ENCODE results near the gene MAD2L1.

The MAD2L1 gene

DNA sequence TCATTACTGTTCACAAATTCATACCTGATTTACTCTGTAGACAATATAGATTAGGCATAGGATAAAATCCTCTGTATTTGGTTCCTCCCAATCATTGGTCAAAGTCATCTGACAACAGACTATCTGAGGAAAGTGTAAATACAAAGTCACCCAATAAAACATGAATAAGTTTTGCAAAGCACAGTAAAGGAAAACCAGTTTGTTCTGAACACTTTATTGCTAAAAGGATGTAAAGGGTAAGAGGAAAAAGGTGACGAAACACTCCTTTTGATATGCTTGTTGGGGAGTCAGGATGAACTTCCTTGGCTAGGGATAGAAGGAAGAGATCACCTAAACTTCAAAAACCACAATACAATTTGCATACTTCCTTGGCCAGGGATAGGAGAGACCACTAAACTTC, 10.9 kb downstream of the MAD2L1 start:
- TF ChIP-seq POLR2A (IDR thresholded peaks at IDR 0.05; ENCODE audit: low read depth, low read length) (no peak), POLR2AphosphoS5 (IDR thresholded peaks at IDR 0.05; ENCODE audit: low read depth, low read length) (no peak), TAF1 (IDR thresholded peaks at IDR 0.05; ENCODE audit: borderline replicate concordance, low read depth, low read length) (no peak)
- no peak for DNase-seq (ENCODE audit: insufficient read length)
- no peak for FAIRE-seq

DNA sequence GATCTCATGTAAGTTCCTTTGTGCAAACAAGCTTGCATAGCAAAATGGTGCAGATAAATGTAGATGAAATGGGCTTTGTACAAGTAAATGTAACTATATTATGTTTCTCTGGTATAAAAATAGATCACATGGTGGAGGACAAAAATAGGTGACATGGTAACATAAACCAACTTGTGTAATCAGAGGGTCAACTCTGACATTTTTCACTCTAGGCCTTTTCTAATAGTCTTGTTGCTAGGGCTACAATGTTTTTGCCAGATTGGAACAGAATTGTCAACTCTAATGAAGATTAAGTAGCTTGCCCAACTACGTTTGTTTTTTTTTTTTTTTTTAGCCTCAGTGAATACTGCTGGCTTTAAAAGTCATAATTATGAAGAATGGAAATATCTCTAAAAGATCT, 11.5 kb downstream of the MAD2L1 start:
- no peak for FAIRE-seq
- no peak for TF ChIP-seq TAF1 (IDR thresholded peaks at IDR 0.05; ENCODE audit: borderline replicate concordance, low read depth, low read length)
- no peak for TF ChIP-seq POLR2A (IDR thresholded peaks at IDR 0.05; ENCODE audit: low read depth, low read length)
- TF ChIP-seq POLR2AphosphoS5 (IDR thresholded peaks at IDR 0.05; ENCODE audit: low read depth, low read length) = no peak
- DNase-seq (ENCODE audit: insufficient read length) = no peak

DNA sequence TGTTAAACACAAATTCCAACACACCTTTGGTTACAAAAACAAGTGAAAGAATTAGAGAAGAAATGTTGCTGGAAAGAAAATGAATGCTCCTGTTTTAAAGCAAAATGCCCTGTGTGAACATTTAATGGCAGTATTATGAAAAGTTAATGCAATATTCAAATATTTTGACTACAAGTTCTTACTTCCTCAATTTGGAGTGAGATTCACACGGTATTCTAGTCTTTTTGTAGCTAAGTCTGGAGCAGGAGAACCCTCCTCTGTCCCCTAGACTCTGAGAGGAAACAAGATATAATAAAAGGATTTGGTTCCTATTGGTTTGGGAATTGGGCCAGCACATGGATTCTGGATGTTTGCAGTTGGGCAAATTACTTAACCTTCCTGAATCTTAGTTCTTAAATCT, 12.7 kb downstream of the MAD2L1 start:
- DNase-seq (ENCODE audit: insufficient read length) = no peak

DNA sequence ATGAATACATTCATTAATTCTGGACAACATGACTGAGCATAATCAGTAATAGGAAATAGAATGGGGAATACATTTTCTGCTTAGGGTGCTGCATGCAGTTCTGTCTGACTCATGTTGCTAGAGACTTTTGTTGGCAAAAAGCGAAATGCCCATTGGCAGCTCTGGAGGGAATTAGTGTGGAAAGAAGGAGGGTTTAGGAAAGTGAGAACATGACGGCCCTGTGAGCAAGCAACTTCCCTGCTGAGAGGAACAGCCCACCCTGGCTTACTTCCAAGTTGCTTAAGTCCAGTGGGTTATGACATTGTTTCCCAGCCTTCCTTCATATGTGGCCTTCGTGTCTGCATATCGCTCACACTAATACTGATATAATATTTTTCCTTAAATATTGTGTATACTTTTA, 13.8 kb downstream of the MAD2L1 start:
- no peak for DNase-seq (ENCODE audit: insufficient read length)

More for the DNA sequence above, 12.7 kb downstream of the MAD2L1 start:
- TF ChIP-seq POLR2A (IDR thresholded peaks at IDR 0.05; ENCODE audit: low read depth, low read length) (no peak), POLR2AphosphoS5 (IDR thresholded peaks at IDR 0.05; ENCODE audit: low read depth, low read length) (no peak), TAF1 (IDR thresholded peaks at IDR 0.05; ENCODE audit: borderline replicate concordance, low read depth, low read length) (no peak)
- FAIRE-seq = peak; percentile 66

DNA sequence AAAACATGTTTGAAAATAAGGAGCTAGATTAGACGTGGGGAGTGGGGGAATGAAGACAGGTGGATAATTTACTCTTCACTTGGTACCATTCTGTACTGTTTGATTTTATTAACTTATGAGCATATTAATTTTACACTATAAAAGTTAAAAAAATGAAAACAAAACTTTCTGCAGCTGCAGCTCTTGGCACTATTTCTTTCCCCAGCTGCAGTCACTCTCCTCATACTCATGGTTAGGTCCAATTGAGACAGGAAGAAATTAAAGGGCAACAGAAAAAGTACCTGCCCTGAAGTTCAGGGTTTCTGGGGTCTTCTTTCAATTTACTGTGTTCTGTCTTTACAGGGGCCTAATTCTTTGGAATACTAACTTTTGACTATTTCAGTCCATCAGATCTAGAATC, 15.4 kb downstream of the MAD2L1 start:
- DNase-seq (ENCODE audit: insufficient read length) (no peak), FAIRE-seq (no peak)
- TF ChIP-seq POLR2AphosphoS5 (IDR thresholded peaks at IDR 0.05; ENCODE audit: low read depth, low read length) (no peak), POLR2A (IDR thresholded peaks at IDR 0.05; ENCODE audit: low read depth, low read length) (no peak), TAF1 (IDR thresholded peaks at IDR 0.05; ENCODE audit: borderline replicate concordance, low read depth, low read length) (no peak)

More for the DNA sequence above, 13.8 kb downstream of the MAD2L1 start:
- no peak for FAIRE-seq
- no peak for TF ChIP-seq POLR2AphosphoS5 (IDR thresholded peaks at IDR 0.05; ENCODE audit: low read depth, low read length)
- no peak for TF ChIP-seq TAF1 (IDR thresholded peaks at IDR 0.05; ENCODE audit: borderline replicate concordance, low read depth, low read length)
- no peak for TF ChIP-seq POLR2A (IDR thresholded peaks at IDR 0.05; ENCODE audit: low read depth, low read length)

DNA sequence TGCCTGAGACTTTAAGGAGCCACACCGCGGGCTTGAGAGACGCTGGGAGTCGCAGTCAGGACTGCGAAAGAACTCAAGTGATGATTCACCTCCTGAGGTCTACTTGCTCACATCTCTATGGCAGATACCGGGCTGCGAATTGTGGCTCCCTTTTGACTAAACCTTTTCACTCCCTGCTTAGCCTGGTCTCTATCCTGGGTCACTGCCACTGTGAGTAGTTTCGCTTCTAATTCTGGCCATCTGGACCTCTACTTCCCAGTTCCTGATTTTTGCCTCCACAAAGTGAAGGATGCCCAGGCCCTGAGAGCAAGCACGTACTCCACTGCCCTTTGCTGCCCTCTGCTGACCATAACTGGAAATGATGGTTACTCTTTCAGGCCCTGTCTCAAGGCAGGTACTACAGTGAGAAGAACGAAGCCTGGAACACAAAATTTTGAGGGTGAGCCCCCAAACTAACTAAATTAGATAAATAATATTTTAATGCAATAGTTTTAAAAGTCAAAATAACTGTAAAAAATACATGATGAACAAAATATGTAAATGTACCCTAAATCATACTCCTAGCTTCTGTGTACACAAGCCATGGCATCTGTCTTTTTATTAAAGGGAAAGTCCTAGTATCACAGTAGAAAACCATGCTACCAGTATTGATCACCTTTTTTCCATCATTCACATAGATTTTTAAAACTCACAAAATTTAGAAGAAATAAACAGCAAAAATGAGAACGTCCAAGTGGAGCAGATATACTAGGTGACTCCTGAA, 16.7 kb downstream of the MAD2L1 start:
- TF ChIP-seq POLR2AphosphoS5 (IDR thresholded peaks at IDR 0.05; ENCODE audit: low read depth, low read length) = no peak
- TF ChIP-seq POLR2A (IDR thresholded peaks at IDR 0.05; ENCODE audit: low read depth, low read length) = no peak
- no peak for TF ChIP-seq TAF1 (IDR thresholded peaks at IDR 0.05; ENCODE audit: borderline replicate concordance, low read depth, low read length)
- FAIRE-seq (peak; percentile 98), DNase-seq (ENCODE audit: insufficient read length) (no peak)

DNA sequence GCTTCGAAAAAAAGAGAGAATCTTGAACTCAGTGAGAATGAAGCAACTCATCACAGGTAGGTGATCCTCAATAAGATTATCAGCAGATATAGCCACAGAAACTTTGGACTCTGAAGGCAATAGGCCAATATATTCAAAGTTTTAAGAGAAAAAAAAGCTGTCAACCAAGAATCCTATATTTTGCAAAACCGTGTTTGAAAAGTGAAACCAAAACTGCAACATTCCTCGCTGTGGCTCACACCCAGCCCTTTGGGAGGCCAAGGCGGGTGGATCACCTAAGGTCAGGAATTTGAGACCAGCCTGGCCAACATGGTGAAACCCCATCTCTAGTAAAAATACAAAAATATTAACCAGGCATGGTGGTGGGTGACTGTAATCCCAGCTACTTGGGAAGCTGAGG, 22.8 kb downstream of the MAD2L1 start:
- TF ChIP-seq POLR2AphosphoS5 (IDR thresholded peaks at IDR 0.05; ENCODE audit: low read depth, low read length) (no peak), TAF1 (IDR thresholded peaks at IDR 0.05; ENCODE audit: borderline replicate concordance, low read depth, low read length) (no peak), POLR2A (IDR thresholded peaks at IDR 0.05; ENCODE audit: low read depth, low read length) (no peak)
- FAIRE-seq = no peak
- DNase-seq (ENCODE audit: insufficient read length) = no peak

DNA sequence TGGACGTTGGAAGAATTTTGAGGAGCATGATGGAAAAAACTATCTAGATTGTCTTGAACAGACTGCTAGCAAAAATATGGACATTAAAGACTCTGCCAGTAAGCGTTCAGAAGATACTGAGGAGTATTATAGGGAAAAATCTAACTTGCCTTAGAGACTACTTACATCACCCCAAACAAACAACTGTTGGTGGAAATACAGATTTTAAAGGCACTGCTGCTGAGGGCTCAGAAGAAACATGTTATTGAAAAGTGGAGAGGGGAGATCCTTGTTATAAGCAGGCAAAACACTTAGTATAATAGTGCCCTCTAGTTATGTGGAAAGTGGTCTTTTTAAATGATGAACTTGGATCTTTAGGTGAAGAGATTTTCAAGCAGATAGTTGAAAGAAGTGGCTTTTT, 29.2 kb downstream of the MAD2L1 start:
- TF ChIP-seq POLR2AphosphoS5 (IDR thresholded peaks at IDR 0.05; ENCODE audit: low read depth, low read length) = no peak
- DNase-seq (ENCODE audit: insufficient read length) (no peak), FAIRE-seq (no peak)

DNA sequence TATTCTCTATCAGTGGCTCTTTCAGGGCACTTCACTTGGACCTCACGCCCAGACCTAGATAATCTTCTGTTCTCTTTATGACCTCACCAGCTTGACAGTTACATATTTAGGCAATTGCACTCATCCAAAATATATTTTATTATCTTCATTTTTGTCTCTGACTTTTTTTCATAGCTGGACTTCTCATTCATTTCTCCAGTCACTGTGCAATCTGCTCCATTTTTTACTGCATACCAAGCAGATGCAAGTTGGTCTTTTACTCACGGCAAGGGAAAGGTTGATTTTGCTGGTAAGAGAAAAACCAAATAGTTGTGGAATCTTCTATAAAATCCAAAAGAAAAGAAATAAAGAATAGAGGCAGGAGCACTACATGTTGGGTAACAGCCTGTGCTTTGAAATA, 31.7 kb downstream of the MAD2L1 start:
- TF ChIP-seq POLR2AphosphoS5 (IDR thresholded peaks at IDR 0.05; ENCODE audit: low read depth, low read length) (no peak), TAF1 (IDR thresholded peaks at IDR 0.05; ENCODE audit: borderline replicate concordance, low read depth, low read length) (no peak), POLR2A (IDR thresholded peaks at IDR 0.05; ENCODE audit: low read depth, low read length) (no peak)
- no peak for FAIRE-seq

DNA sequence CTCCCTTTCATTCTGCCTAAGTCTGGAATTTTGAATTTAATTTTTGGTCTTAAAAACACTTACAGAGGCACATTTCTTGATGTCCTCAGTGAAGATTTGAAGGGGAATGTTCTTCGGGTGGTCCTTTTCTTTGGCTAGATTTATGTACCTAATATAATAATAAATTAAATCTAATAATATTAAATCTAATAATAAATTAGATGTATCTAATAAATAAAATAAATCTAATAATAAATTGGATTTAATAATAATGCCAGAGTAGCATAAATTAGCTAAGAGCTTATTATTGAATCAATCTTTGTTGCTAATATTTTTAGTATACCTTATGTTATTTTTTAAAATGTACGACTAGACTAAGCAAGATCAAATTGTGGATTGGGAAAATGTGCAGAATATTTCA, 39.8 kb downstream of the MAD2L1 start:
- TF ChIP-seq TAF1 (IDR thresholded peaks at IDR 0.05; ENCODE audit: borderline replicate concordance, low read depth, low read length) (no peak), POLR2AphosphoS5 (IDR thresholded peaks at IDR 0.05; ENCODE audit: low read depth, low read length) (no peak), POLR2A (IDR thresholded peaks at IDR 0.05; ENCODE audit: low read depth, low read length) (no peak)
- FAIRE-seq (no peak), DNase-seq (ENCODE audit: insufficient read length) (no peak)

More for the DNA sequence above, 31.7 kb downstream of the MAD2L1 start:
- no peak for DNase-seq (ENCODE audit: insufficient read length)

DNA sequence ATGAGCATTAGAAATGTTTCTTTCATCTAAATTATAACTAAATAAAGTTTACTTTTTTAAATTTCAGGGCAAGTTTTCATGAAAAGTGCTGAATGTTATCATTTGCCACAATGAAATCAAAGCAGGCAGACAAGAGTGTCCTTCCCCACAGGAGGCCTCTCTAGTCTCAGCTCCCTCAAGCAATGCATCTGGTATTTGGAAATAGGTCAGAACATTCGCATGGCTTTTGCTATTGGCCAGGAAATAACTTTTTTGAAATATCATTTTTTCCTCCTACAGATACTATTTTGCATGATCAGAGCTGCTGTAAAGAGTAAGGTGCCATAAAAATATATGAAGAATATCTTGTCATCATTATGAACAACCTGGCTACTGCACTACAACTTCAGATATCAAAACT, 41.1 kb downstream of the MAD2L1 start:
- FAIRE-seq = no peak
- no peak for DNase-seq (ENCODE audit: insufficient read length)
- TF ChIP-seq POLR2AphosphoS5 (IDR thresholded peaks at IDR 0.05; ENCODE audit: low read depth, low read length) (no peak), TAF1 (IDR thresholded peaks at IDR 0.05; ENCODE audit: borderline replicate concordance, low read depth, low read length) (no peak), POLR2A (IDR thresholded peaks at IDR 0.05; ENCODE audit: low read depth, low read length) (no peak)

DNA sequence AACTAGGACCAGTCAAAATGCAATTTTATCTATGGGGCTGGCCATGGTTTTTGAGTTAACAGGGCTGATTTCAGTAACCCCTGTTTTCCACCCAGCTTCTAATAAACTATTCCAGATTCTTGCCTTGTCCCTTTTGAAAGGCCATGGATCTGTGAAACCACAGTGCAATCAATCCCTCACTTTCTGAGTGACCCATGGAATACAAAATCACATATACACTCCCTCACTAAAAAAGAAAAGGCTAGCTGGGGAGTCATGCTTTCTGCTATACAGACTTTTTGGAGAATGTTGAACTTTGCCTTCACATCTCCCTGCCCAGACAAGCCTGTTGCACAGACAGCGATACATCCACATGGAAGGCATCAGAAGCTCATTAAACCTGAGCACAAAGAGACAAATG, 47.9 kb downstream of the MAD2L1 start:
- DNase-seq (ENCODE audit: insufficient read length) (no peak), FAIRE-seq (no peak)

More for the DNA sequence above, 47.9 kb downstream of the MAD2L1 start:
- TF ChIP-seq TAF1 (IDR thresholded peaks at IDR 0.05; ENCODE audit: borderline replicate concordance, low read depth, low read length) (no peak), POLR2A (IDR thresholded peaks at IDR 0.05; ENCODE audit: low read depth, low read length) (no peak), POLR2AphosphoS5 (IDR thresholded peaks at IDR 0.05; ENCODE audit: low read depth, low read length) (no peak)
